K562 (cell line): Measurements from ENCODE around the gene LRRTM3. TPM values are rescaled to one million over a fixed set of nuclear protein-coding genes. Genes with fewer than 3 reads are reported as not detected.

Experiments used
- ATAC-seq: fragments of 200-7000 bp; cut with Tn5 transposase; 3 replicates; pipeline ENCODE4 v1.9.1; 2020; ENCODE audit warnings: moderate library complexity
- BruUV-seq: library from RNA; stranded (reverse); fragments of 400-500 nt; replicated peaks from 2 replicates; lab custom pipeline; 2021; lab: Mats Ljungman, UMichigan
- CTCF ChIA-PET: fragments of 300-600 bp; formaldehyde crosslinking; extraction: SDS; loops from one replicate; lab custom pipeline; 2021; ENCODE audit warnings: low intra/inter-chr PET ratio; lab: Yijun Ruan, JAX
- POLR2A ChIA-PET: fragments of 300-600, 350-650 bp; sonication (Branson Sonifier 250); formaldehyde crosslinking; extraction: SDS; loops from one replicate; lab custom pipeline; 2021; ENCODE audit warnings: antibody characterized with exemption, inconsistent platforms; lab: Yijun Ruan, JAX
- DNase-seq, 4 experiments: peaks; one replicate each; pipeline versions ENCODE4 v3.0.0 to v3.0.0-alpha.2; 2011 to 2018; ENCODE audit warnings: low spot score in 3 of 4, mixed read lengths in 3 of 4; ENCODE audit errors: extremely low read depth in 1 of 4
- FAIRE-seq: peaks from 2 replicates; lab custom pipeline; 2011; peaks lifted over from hg19 to GRCh38; lab: Jason Lieb, UNC
- H2AFZ ChIP-seq: 2 replicates; pipeline ENCODE4 v1.6.0; 2011; ENCODE audit warnings: low read depth, low read length, control low read depth, inconsistent platforms
- H3K27ac ChIP-seq: fragments of 200-600 bp; 3 replicates; pipeline ENCODE4 v1.8.0; 2011; ENCODE audit warnings: low read depth, mild to moderate bottlenecking, control low read depth, inconsistent platforms, low read length, moderate library complexity, mixed read lengths; ENCODE audit errors: extremely low read depth
- H3K27me3 ChIP-seq, 2 experiments: fragments of 300-600 bp in 1 of 2; 2 replicates in 1 of 2; 3 replicates in 1 of 2; pipeline versions ENCODE4 v1.6.0 to v1.8.0; 2011; ENCODE audit warnings: inconsistent platforms in 2 of 2, low read length in 2 of 2, mild to moderate bottlenecking in 1 of 2, mixed read lengths in 1 of 2, moderate library complexity in 1 of 2; ENCODE audit not compliant: control insufficient read depth in 2 of 2, insufficient read depth in 2 of 2
- H3K36me3 ChIP-seq: fragments of 300-600 bp; 3 replicates; pipeline ENCODE4 v1.8.0; 2011; ENCODE audit warnings: mild to moderate bottlenecking, low read length, inconsistent platforms; ENCODE audit not compliant: control insufficient read depth, insufficient read depth
- H3K4me1 ChIP-seq, 2 experiments: fragments of 200-600 bp in 1 of 2; replicated peaks in 1 of 2; 2 replicates in 1 of 2; 3 replicates in 1 of 2; pipeline versions ENCODE4 v1.5.1 to v1.8.0; 2011; ENCODE audit warnings: inconsistent platforms in 2 of 2, low read length in 2 of 2, mild to moderate bottlenecking in 1 of 2, mixed read lengths in 1 of 2, moderate library complexity in 1 of 2; ENCODE audit not compliant: control insufficient read depth in 2 of 2, insufficient read depth in 2 of 2
- H3K4me2 ChIP-seq: 2 replicates; pipeline ENCODE4 v1.6.1; 2011; ENCODE audit warnings: low read length, control low read depth, inconsistent platforms, mixed read lengths; ENCODE audit not compliant: insufficient read depth
- H3K4me3 ChIP-seq: fragments of 200-600 bp; sonication (generic), shearing (Covaris generic); 2 replicates; pipeline ENCODE4 v1.5.1; 2016; ENCODE audit warnings: control low read depth, inconsistent platforms
- H3K79me2 ChIP-seq: fragments of 200-600 bp; 3 replicates; pipeline ENCODE4 v1.8.0; 2011; ENCODE audit warnings: low read length, inconsistent platforms; ENCODE audit not compliant: control insufficient read depth, insufficient read depth
- H3K9ac ChIP-seq, 2 experiments: 2 replicates each; pipeline versions ENCODE4 v1.6.0 to v1.6.1; 2011; ENCODE audit warnings: low read depth in 2 of 2, low read length in 2 of 2, control low read depth in 1 of 2, inconsistent platforms in 1 of 2, mild to moderate bottlenecking in 1 of 2, mixed read lengths in 1 of 2; ENCODE audit not compliant: insufficient read depth in 1 of 2
- H3K9me1 ChIP-seq: one replicate; pipeline ENCODE4 v1.6.0; 2011; ENCODE audit warnings: inconsistent platforms, mild to moderate bottlenecking, low read length, moderate library complexity; ENCODE audit not compliant: control insufficient read depth, insufficient read depth
- H3K9me3 ChIP-seq: replicated peaks from 2 replicates; pipeline ENCODE4 v1.5.1; 2011; ENCODE audit warnings: low read depth, low read length, inconsistent platforms; ENCODE audit not compliant: control insufficient read depth, insufficient read depth
- H4K20me1 ChIP-seq: replicated peaks from 2 replicates; pipeline ENCODE4 v1.6.1; 2011; ENCODE audit warnings: low read length, inconsistent platforms, mixed read lengths; ENCODE audit not compliant: control insufficient read depth, insufficient read depth
- CEBPG ChIP-seq, 3 experiments: fragments of 200-800 bp in 1 of 3; sonication (Bioruptor generic) in 1 of 3; sonication (generic) in 1 of 3; formaldehyde crosslinking in 1 of 3; IDR thresholded peaks in 2 of 3; conservative IDR thresholded peaks in 1 of 3; 2 replicates each; pipeline versions ENCODE4 v1.6.1 to v1.8.0; 2016 to 2022; ENCODE audit warnings: missing compliant biosample characterization in 2 of 3, missing genetic modification characterization in 2 of 3, mild to moderate bottlenecking in 1 of 3, missing genetic modification reagents in 1 of 3
- HNRNPUL1 ChIP-seq: fragments of 200-400 bp; formaldehyde crosslinking; IDR thresholded peaks from 2 replicates; pipeline ENCODE4 v1.6.1; 2017; ENCODE audit warnings: low read length
- LARP7 ChIP-seq: fragments of 450-650 bp; IDR thresholded peaks from 2 replicates; pipeline ENCODE4 v1.6.1; 2016
- NCOA6 ChIP-seq: fragments of 450-650 bp; IDR thresholded peaks from 2 replicates; pipeline ENCODE4 v1.6.1; 2017; ENCODE audit warnings: mild to moderate bottlenecking
- SAP30 ChIP-seq: fragments of 200-600 bp; sonication (generic); IDR thresholded peaks from 2 replicates; pipeline ENCODE4 v1.6.1; 2012; ENCODE audit warnings: borderline replicate concordance, low read depth, mild to moderate bottlenecking, moderate library complexity, low read length, control low read depth, inconsistent platforms; ENCODE audit not compliant: insufficient read depth, poor library complexity, severe bottlenecking
- ZKSCAN1 ChIP-seq: fragments of 150-350 bp; IDR thresholded peaks from 2 replicates; pipeline ENCODE4 v1.6.1; 2016; ENCODE audit warnings: low read depth, low read length
- WGBS: fragments of 100-300 bp; shearing (Covaris generic); methylation state at CpG from one replicate; pipeline ENCODE4 v1.1.6; 2016; ENCODE audit warnings: low coverage, mixed read lengths; ENCODE audit not compliant: insufficient coverage; ENCODE audit errors: missing lambda C conversion rate; 5-methylcytosine and 5-hydroxymethylcytosine counted together
- in situ Hi-C: fragments of 300-500 bp; cut with MboI; formaldehyde crosslinking; loops from 4 replicates; pipeline ENCODE4 v1.15.0; 2018; ENCODE audit warnings: inconsistent platforms, mixed read lengths
- intact Hi-C: fragments of 100-400 bp; cut with micrococcal nuclease; formaldehyde crosslinking; loops from 2 replicates; pipeline ENCODE4 v1.14.2; 2022
- polyA plus RNA-seq, 8 experiments: library from polyadenylated mRNA; depleted of rRNA in 4 of 8; stranded (reverse) in 5 of 8; unstranded in 3 of 8; fragments of >200 nt; fragmentation: Nextera tagmentation in 2 of 8; fragmentation: Illumina TruSeq in 1 of 8; extraction: Ambion mirVana in 2 of 8; extraction: Trizol in 1 of 8; gene quantifications; 2 replicates each; pipeline versions ENCODE4 v1.2.1 to v1.2.3, GENCODE V29; 2011 to 2014; ENCODE audit warnings: inconsistent platforms in 1 of 8, missing spikeins in 1 of 8
- total RNA-seq, 7 experiments: library from RNA; depleted of rRNA in 6 of 7; stranded (reverse); fragments of >200 nt in 6 of 7; fragmentation: Illumina TruSeq in 2 of 7; extraction: Trizol in 2 of 7; gene quantifications; 2 replicates each; pipeline versions ENCODE4 v1.2.1 to v1.2.3, GENCODE V29; 2011 to 2021; ENCODE audit warnings: low replicate concordance in 1 of 7
- TF ChIP-seq, protein P1 (sequence below): conservative IDR thresholded peaks from 2 replicates; pipeline ENCODE4 v1.6.1; 2011; ENCODE audit warnings: low read depth, mild to moderate bottlenecking, low read length; ENCODE audit not compliant: control insufficient read depth

LRRTM3 gene
- total and polyA plus RNA-seq, 9 of the 15 experiments (the other 6 are each of a cell fraction or from before 2014, with no cell fraction given) = not detected

DNA sequence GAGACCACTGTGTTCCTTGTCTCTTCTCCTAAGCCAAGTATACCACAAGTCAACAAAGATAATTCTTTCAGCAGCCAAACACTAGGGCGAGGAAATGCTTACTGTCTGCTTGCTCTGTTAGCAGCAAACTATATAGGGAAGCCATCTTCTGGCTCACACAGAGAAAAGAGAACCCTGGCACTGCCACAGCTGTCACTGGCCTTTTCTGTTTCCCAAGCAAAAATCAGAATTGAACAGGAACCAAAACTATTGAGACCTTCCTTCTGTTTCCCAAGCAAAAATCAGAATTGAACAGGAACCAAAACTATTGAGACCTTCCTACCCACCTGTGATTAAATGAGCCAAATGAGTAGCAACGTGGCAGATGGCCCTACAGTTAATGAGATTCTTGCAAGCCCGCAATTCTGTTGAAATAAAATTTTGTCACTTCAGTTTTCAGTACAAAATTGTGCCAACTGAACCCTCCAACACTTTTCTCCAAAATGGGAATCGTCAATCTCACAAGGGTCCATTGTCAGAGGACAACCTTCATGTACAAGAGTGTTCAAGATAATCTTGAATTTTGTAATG is 54.5 kb downstream of the LRRTM3 start (continued):
- TF ChIP-seq ZKSCAN1 (no peak), NCOA6 (no peak), HNRNPUL1 (no peak), SAP30 (no peak)
- TF ChIP-seq, protein P1, sequence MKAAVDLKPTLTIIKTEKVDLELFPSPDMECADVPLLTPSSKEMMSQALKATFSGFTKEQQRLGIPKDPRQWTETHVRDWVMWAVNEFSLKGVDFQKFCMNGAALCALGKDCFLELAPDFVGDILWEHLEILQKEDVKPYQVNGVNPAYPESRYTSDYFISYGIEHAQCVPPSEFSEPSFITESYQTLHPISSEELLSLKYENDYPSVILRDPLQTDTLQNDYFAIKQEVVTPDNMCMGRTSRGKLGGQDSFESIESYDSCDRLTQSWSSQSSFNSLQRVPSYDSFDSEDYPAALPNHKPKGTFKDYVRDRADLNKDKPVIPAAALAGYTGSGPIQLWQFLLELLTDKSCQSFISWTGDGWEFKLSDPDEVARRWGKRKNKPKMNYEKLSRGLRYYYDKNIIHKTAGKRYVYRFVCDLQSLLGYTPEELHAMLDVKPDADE = no peak
- TF ChIP-seq, all 486 proteins: peak for 0

DNA sequence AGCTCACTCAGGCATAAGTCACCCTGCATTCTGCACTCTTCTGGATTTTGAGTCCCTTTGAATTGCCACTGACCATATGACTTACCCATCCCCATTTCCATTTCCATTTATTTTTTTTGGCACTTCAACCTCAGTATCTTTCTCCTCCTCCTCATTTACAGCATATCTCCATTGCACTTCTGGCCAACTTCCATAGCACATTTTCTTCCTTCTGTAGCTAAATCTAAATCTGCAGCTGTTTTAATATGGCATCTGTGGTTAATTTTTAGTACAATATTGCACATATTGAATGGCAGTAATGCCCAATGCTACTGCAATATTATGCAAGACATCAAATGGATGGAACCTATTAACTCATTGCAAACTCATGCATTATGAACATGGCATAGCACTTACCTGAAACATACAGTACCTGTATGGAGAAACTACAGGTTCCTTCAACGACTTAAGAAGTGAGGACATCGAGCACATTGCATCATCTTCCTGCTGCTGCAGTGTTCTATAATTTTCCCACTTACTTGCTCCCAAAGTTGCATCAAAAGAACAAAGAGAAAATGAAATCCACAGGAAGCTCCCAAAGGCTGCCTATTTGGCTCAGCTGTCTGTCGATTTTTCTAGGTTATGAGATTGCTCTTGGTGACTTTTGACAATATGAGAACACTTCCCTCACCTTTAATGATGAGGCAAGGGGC is 55.7 kb downstream of the LRRTM3 start:
- H4K20me1 ChIP-seq = no peaks in the 10 kb centered on the region
- no peaks in the 10 kb centered on the region for H3K27me3 ChIP-seq
- DNase-seq (no peak), FAIRE-seq (no peak), ATAC-seq (no peak)
- in situ Hi-C loops (no loop called here), intact Hi-C loops (no loop called here)
- no peak overlapping the region for H3K27ac ChIP-seq
- no peaks in the 10 kb centered on the region for H3K9me1 ChIP-seq
- H3K4me2 ChIP-seq = no peak overlapping the region
- H3K4me3 ChIP-seq = no peak overlapping the region
- no peak overlapping the region for H3K9ac ChIP-seq
- no peaks in the 10 kb centered on the region for H3K79me2 ChIP-seq
- WGBS = 0% methylated on average over 3 of the region's 3 CpGs
- TF ChIP-seq LARP7 (no peak), CEBPG (CRISPR knock-in tag; IDR thresholded peaks at IDR 0.05) (no peak), CEBPG (tag; conservative IDR thresholded peaks at IDR 0.05 in 1 of 2, IDR thresholded peaks at IDR 0.05 in 1 of 2) (0 out of 4 replicates have a peak, but pooled peaks of 1 of the 2 experiments have one; percentile 18)
- H3K4me1 ChIP-seq = no peaks in the 10 kb centered on the region
- CTCF ChIA-PET = no interaction called here
- H3K36me3 ChIP-seq = no peaks in the 10 kb centered on the region
- H2AFZ ChIP-seq = no peak overlapping the region
- POLR2A ChIA-PET = no interaction called here
- 0 out of 2 replicates have a peak, but pooled peaks cover 2% of the 10 kb centered on the region for H3K9me3 ChIP-seq
- BruUV-seq = no TSS peak
